GM19372 (cell line): ENCODE measurements around the gene KCNK4.
"Not testable (repeated sequence)": the region's sequence is repeated elsewhere in the genome, so short reads cannot be mapped to it uniquely, and the experiment has no call there.

Experiments
- ATAC-seq: cut with Tn5 transposase; IDR thresholded peaks from one replicate; pipeline ENCODE4 v1.9.1; 2021; ENCODE audit warnings: mild to moderate bottlenecking, low read depth, moderate library complexity; ENCODE audit not compliant: unreplicated experiment

Gene KCNK4

DNA sequence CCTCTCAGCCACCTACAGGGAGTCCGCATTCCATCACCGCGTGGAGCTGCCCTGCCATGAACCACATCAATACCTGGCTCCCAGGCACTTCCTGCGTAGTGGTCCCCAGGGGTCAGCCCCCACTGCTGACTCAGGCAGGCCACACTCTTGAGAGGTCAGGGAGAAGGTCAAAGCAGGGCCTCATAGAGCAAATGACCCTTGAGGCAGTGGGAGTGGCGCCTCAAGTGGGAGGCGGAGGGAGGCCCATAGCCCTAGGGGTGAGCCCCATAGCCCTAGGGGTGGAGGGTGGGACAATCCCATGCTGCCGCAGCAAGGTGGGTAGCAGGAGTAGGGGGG, 31.8 kb downstream of the KCNK4 start:
- ATAC-seq: no peak

DNA sequence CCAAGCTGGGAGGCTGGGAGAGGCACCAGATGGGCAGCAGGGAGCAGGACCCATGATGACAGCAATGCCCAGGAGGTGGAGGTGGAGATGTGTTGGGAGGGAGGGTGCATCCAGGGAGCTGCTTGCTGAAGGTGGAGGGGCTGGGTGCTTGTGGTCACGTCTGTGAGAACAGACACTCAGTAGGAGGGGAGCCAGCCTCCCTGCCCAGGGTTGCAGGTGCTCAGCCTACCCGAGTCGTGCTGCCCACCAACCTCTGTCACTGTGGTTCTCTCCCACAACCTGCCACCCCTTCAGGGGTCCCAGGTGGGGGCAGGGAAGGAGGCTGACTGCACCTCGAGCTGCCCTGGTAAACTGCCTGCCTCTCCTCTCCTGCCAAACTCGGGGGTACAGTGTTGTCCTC, 32.3 kb downstream of the KCNK4 start:
- ATAC-seq: no peak

DNA sequence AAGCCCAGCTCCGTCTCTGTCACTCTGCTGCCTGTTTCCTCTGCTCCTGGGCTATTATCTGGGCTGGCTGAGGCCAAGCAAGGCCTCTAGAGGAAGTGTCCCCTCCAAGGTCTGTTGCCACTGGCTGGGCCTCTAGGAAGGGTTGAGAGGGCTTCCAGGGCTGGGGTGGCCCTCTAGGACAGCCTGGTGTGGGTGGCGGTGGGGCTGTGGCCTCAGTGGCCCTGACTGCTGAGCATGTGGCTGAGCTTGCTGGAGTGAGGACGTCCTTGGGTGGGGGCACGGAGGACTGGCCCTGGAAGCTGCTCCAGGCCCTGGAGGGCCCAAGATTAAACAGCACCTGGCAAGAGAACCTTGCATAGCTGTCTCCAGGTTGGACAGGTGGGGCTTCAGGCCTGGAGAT, 32.9 kb downstream of the KCNK4 start:
- ATAC-seq: not testable (repeated sequence)

DNA sequence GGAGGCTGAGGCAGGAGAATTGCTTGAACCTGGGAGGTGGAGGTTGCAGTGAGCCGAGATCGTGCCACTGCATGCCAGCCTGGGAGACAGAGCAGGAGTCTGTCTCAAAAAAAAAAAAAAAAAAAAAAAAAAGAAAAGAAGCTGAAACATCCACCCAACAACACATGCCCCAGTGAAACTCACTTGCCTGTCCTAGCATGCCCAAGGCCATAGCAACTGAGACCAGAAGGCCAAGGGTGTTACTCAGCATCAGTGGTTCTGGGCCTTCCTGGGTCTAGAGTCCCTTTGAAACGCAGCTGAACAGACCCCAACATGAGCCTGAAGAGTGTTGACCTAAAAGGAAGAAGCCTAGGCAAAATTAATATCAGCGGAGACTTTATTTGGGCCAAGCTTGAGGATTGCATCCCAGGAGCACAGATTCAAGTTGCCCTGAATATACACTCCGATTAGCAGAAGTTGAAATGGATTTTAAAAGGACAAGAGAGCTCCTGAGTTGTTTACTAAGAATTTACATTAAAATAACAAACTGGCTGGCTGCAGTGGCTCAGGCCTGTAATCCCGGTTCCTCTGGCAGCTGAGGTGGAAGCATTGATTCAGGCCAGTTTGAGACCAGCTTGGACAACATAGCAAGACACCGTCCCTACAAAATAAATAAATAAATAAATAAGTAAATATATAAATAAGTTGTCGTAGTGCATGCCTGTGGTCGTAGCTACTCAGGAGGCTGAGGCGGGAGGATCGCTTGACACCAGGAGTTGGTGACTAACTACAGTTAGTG, 33.8 kb downstream of the KCNK4 start:
- no peak for ATAC-seq

DNA sequence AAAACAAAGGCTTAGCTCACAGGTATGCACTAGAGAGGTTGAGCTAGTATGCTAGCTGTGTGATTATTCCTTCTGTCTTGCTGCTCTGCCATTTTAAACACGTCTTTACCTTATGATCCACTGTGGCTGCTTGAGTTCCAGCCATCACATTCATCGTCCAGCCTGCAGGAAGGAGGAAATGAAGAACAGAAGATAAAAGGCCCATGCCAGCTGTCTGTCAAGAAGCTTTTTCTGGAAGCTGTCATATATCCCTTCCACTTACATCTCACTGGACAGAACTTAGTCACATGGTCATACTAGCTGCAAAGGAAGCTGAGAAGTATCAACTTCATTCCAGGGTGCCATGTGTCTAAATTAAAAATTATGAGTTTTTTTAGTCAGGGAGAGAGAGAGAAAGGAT, 36.3 kb downstream of the KCNK4 start:
- no peak for ATAC-seq

DNA sequence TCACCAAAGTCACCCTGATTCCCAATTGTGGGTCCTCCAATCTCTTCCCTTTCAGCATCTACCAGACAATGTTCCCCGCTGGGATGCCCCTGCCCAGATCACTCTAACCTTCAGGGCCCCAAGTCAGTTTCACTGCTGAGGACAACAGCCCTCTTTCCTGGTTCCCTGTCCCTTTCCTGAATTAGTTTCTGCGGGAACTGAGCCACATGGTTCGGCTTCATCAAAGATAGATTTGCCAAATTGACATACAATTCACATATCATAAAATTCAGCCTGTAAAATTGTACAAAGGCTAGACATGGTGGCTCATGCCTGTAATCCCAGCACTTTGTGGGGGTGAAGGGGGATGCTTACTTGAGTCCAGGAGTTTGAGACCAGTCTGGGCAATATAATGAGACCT, 36.9 kb downstream of the KCNK4 start:
- ATAC-seq: no peak

DNA sequence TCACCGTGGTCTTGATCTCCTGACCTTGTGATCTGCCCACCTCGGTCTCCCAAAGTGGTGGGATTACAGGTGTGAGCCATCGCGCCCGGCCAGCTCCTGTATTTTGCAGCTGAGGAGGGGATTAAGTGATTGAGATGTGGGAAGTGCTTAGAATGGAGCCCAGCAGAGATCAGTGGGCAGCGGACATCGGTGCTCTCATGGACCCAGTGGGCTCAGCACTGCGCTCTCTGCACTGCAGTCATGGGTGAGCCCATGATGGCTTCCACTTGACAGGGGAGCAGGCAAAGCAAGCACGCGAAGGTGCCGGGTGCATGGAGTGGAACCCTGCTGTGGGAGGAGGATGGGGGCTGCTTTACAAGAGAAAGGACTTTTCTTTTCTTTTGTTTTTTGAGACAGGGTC, 39.8 kb downstream of the KCNK4 start:
- ATAC-seq: no peak

DNA sequence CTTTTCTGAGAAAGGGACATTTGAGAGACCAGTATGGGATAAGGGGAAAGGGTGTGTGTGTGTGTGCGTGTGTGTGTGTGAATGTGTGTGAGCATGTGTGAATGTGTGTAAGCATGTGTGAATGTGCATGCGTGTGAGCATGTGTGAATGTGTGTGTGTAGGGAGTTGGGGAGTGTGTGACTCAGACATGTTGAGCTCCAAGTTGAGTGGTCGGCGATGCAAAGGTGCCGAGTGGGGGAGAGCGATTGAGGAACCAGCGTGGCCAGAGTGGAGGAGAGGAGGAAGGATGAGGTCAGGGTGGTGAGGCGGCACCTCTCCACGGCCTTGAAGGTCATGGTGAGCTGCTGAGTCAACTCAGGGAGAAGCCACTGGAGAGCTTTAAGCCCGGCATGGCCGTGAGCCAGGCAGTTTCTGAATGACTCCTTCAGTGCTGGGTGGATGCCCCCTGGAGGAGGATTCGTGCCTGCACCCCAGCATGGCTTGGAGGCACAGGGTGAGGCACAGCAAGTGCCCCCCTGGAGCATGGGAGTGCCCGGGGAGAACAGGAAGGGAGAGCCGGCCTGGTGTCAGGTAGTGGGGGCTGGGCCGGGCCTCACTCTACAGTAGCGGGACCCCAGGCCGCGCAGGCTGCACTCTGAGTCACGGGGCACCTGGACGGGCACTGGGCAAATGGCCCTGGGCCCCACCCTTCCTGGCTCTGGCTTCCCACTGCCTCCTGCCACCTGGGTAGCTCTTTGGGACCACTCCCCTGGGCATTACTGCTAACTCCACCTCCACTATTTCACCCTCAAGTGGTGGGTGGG, 40.7 kb downstream of the KCNK4 start:
- no peak for ATAC-seq

DNA sequence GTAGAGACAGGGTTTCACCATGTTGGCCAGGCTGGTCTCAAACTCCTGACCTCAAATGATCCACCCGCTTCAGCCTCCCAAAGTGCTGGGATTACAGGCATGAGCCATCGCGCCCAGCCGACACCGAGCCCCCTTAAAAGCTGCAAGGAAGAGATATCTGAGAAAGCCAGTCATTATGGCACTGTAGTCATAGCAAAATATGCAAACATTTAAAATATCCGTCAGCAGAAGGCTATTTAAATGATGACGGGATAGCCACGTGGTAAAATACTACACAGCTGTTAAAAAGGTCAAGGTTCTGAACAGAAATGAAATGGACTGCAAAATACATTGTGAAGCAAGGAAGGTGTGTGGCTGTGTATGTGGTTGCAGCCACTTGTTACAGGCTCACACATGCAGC, 42.5 kb downstream of the KCNK4 start:
- ATAC-seq: no peak

DNA sequence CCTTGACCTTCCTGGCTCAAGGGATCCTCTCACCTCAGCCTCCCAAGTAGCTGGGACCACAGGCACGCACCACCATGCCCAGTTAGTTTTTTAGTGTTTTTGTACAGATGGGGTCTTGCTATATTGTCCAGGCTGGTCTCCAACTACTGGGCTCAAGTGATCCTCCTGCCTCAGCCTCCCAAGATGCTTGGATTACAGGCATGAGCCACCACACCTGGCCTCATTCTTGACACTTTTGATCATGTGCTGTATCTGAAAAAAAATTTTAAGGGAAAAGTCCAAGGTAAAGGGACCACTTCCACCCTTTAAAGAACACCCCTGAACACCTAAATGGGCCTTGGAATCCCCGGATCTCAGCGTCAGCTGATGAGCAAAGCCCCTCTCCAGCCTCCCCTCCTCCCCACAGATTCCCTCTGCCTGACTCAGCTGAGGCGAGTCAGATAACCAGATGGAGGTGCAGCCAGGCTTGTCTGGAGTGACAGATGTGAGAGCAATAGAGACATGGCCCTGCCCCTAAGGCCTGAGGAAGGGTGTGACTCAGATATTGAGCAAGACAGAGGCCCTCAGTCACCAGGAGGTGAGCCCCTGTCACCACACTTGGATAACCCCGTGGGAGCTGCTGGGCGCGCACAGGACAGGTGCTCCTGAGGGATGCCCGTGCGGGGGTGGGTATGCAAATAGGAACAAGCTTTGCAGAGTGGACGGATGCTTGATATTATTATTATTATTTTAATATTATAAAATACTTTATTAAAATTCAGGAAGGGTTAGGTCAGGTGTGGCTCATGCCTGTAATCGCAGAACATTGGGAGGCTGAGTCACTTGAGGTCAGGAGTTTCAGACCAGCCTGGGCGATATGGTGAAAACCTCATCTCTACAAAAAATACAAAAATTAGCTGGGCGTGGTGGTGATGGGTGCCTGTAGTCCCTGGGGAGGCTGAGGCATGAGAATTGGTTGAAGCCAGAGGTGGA, 43.9 kb downstream of the KCNK4 start:
- no peak for ATAC-seq

DNA sequence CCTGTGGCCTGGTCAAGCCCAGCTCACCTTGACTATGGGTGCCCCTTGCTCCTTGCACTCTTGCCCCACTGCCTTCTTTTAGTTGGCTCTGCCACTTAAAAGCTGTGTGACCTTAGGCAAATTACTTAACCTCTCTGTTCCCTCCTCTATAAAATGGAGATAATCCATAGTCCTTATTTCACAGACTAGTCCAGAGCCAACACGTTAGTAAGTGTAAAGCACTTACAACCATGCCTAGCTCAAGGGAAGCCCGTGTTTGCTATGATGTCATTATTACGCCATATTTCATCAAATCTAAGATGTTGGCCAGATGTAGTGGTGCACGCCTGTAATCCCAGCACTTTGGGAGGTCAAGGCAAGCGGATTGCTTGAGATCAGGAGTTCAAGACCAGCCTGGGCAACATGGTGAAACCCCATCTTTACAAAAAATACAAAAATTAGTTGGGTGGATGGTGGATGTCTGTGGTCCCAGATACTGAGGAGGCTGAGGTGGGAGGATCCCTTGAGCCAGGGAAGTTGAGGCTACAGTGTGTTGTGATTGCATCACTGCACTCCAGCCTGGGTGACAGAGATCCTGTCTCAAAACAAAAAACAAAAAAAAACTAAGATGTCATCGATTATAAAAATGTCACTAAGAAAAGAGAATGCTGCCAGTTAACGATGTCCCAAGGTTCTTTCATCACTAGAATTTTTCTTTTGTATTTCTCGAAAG, 46.6 kb downstream of the KCNK4 start:
- no peak for ATAC-seq

DNA sequence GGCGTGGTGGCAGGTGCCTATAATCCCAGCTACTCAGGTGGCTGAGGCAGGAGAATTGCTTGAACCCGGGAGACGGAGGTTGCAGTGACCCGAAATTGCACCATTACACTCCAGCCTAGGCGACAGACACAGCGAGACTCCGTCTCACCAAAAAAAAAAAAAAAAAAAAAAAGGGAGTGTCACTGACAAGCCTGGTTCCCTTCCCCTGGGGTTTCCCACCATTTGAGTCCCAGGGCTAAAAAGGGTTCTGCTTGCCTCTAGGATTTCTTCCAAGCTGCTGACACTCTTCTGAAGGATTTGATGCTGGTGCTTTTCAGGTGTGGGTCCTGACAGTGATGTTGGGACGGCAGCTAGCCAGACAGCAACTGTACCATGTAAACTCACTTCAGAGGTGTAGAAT, 47.6 kb downstream of the KCNK4 start:
- ATAC-seq: no peak

DNA sequence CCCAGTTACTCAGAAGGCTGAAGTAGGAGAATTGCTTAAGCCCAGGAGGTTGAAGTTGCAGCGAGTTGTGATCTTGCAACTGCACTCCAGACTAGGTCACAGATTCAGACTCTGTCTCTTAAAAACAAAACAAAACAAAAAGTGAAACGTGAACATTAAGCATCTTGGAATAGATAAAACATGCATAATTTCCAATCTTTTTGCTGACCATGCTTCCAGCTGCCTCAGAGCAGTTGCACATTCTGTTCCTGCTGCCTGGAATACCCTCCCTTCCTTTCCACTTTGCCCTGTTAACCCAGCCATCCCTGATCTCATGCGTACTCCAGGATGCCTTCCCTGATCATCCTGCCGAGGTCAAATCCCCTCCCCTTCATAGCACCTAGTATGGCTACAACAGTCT, 48.2 kb downstream of the KCNK4 start:
- no peak for ATAC-seq

DNA sequence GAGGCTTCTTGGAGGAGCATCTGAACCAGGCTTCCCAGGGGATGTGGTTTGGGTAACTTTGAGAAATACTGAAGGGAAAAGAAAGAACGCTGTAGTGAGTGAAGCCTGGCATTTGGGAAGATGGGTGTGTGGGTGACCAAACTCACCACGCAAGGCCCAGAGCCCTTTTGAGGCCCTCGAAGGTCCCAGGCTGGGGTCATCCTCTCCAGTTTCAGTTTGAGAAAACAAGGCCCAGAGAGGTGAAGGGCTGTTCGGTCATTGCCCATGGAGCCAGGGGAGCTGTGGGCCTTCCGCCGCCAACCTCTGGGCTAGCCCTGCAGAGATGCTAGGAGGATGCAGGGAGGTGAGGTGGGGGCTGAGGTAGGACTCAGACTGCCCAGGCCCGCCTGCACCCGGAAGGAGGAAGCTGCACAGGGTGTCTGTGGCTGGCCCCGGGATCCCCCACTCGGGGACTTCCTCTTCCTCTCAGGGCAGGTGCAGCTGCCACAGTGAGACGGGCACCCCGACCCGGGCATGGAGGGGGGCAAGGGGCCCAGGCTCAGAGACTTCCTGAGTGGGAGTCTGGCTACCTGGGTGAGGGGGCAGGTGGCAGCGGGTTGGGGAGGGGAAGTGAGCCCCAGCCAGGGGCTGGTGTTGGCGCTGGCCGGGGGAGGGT, 48.8 kb downstream of the KCNK4 start, which contains the start of gene CCDC88B:
CCDC88B (plus strand) TSS at position 451 of the 655 bp plus-strand sequence; CDS start at position 514, 63 bp downstream.
- no peak for ATAC-seq

DNA sequence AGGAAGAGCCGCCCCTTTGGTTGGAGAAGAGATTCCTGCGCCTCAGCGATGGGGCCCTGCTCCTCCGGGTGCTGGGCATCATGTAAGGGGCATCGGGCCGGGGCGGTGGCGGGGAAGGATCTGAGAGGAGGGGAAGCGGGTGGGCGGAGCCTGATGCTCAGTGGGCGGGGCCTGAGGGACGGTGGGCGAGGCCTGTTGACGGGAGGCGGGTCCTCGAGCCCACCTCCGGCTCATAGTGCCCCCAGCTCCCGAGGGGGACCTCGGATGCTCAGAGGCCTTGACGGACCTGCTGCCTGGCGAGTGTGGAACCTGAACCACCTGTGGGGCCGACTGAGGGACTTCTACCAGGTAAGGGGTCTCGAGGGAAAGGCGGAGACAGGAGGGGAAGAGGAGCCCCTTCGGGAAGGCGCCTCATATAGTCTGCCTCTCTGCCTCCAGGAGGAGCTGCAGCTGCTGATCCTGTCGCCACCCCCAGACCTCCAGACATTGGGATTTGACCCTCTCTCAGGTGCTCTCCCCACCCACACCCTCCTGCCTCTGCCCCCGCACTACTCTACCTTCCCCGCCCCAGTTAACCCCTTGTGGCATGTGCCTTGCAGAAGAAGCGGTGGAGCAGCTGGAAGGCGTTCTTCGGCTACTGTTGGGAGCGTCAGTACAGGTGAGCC, 49.7 kb downstream of the KCNK4 start:
- no peak for ATAC-seq

DNA sequence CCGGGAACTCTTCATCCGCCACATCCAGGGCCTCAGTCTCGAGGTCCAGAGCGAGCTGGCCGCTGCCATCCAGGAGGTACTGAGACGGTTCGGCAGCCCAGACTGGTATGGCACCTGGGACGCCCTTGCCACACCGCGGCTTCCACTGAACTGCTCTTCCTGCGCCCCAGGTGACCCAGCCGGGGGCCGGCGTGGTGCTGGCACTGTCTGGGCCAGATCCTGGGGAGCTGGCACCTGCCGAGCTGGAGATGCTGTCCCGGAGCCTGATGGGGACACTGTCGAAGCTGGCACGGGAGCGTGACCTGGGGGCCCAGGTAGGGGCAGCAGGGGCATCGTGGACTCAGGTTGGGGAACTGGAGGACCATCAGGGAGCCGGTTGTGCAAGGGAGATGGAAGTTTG, 50.3 kb downstream of the KCNK4 start:
- ATAC-seq: no peak

DNA sequence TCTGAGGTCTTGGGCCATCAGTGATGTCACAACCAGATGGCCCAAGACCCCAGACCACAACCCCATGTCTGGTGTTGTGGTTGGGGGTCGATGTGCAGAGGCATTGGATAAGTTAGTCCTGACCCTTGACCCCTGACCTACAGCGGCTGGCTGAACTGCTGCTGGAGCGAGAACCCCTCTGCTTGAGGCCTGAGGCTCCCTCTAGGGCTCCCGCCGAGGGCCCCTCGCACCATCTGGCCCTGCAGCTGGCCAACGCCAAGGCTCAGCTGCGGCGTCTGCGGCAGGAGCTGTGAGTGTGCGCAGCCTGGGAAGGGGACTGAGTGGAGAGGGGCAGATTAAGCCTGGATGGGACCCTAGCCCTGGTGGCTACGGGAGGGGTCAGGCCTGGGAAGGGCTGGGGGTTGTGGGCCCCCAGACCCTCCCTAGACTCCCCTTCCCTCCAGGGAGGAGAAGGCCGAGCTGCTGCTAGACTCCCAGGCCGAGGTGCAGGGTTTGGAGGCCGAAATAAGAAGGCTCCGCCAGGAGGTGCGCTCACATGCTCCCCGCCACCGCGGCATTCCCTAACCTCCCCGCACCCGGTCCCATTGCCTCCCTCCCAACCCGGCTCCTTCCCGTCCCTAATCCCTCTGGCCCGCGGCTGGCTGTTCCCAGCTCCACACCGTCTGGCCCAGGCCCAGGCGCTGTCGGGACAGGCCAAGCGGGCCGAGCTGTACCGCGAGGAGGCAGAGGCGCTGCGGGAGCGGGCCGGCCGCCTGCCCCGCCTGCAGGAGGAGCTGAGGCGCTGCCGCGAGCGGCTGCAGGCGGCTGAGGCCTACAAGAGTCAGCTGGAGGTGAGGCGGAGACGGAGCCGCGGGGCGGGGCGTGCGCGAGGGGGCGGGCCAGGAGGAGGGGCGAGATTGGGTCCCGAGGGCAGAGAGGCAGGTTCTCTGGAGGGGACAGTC, 51.0 kb downstream of the KCNK4 start:
- ATAC-seq: no peak
